OCI-LY1 (cell line): ENCODE data around the gene OR51B5.
"Not testable (repeated sequence)": the region's sequence is repeated elsewhere in the genome, so short reads cannot be mapped to it uniquely, and the experiment has no call there.

Experiments used
- H2AFZ ChIP-seq: fragments of 200-600 bp; sonication (generic), shearing (Covaris generic); 2 replicates; pipeline ENCODE4 v1.6.0; 2014; ENCODE audit warnings: antibody characterized with exemption, mild to moderate bottlenecking, low read length
- H3F3A ChIP-seq: fragments of 200-600 bp; sonication (generic), shearing (Covaris generic); 2 replicates; pipeline ENCODE4 v1.6.0; 2014; ENCODE audit warnings: mild to moderate bottlenecking, antibody characterized with exemption, low read length, moderate library complexity; ENCODE audit not compliant: insufficient read depth
- H3K27ac ChIP-seq: fragments of 200-600 bp; sonication (generic); 2 replicates; pipeline ENCODE4 v1.5.1; 2014; ENCODE audit warnings: low read length, mixed run types, mild to moderate bottlenecking, low read depth; ENCODE audit not compliant: poor library complexity, severe bottlenecking
- H3K27me3 ChIP-seq: fragments of 200-600 bp; sonication (generic); 2 replicates; pipeline ENCODE4 v1.6.0; 2014; ENCODE audit warnings: antibody characterized with exemption, mild to moderate bottlenecking, low read length, moderate library complexity; ENCODE audit not compliant: insufficient read depth
- H3K36me3 ChIP-seq: fragments of 200-600 bp; sonication (generic); 2 replicates; pipeline ENCODE4 v1.6.1; 2014; ENCODE audit warnings: mild to moderate bottlenecking, antibody characterized with exemption, low read length, moderate library complexity, mixed read lengths; ENCODE audit not compliant: insufficient read depth
- H3K4me1 ChIP-seq: fragments of 200-600 bp; sonication (generic); 2 replicates; pipeline ENCODE4 v1.5.1; 2014; ENCODE audit warnings: mild to moderate bottlenecking, low read length, moderate library complexity; ENCODE audit not compliant: insufficient read depth, severe bottlenecking
- H3K4me2 ChIP-seq: fragments of 200-600 bp; sonication (generic), shearing (Covaris generic); 2 replicates; pipeline ENCODE4 v1.6.1; 2014; ENCODE audit warnings: low read length
- H3K4me3 ChIP-seq: fragments of 200-600 bp; sonication (generic); 2 replicates; pipeline ENCODE4 v1.5.1; 2014; ENCODE audit warnings: low read length, low read depth, mild to moderate bottlenecking, mixed read lengths; ENCODE audit not compliant: poor library complexity, severe bottlenecking
- H3K79me2 ChIP-seq: fragments of 200-600 bp; shearing (Covaris generic); 2 replicates; pipeline ENCODE4 v1.6.1; 2016; ENCODE audit warnings: mixed run types, low read length, mixed read lengths; ENCODE audit not compliant: insufficient read depth
- H3K9ac ChIP-seq: fragments of 200-600 bp; sonication (generic), shearing (Covaris generic); 2 replicates; pipeline ENCODE4 v1.6.1; 2014; ENCODE audit warnings: mild to moderate bottlenecking, low read length, mixed read lengths
- H3K9me2 ChIP-seq: fragments of 200-600 bp; sonication (generic), shearing (Covaris generic); 2 replicates; pipeline ENCODE4 v1.6.1; 2014; ENCODE audit warnings: low read depth, mild to moderate bottlenecking, low read length, mixed read lengths
- H3K9me3 ChIP-seq: fragments of 200-600 bp; shearing (Covaris generic); 2 replicates; pipeline ENCODE4 v1.6.1; 2014; ENCODE audit warnings: low read length, mixed read lengths
- H4K20me1 ChIP-seq: fragments of 200-600 bp; sonication (generic), shearing (Covaris generic); 2 replicates; pipeline ENCODE4 v1.6.0; 2016; ENCODE audit warnings: mild to moderate bottlenecking, low read length; ENCODE audit not compliant: insufficient read depth
- EZH2 ChIP-seq: fragments of 200-600 bp; sonication (generic), shearing (Covaris generic); IDR thresholded peaks from 2 replicates; pipeline ENCODE4 v1.8.0; 2017; ENCODE audit warnings: borderline replicate concordance, mixed run types, mild to moderate bottlenecking, antibody characterized with exemption, low read length, moderate library complexity, mixed read lengths
- TF ChIP-seq, protein P1 (sequence below): fragments of 200-600 bp; sonication (generic), shearing (Covaris generic); IDR thresholded peaks from 2 replicates; pipeline ENCODE4 v1.5.1; 2017; ENCODE audit warnings: mild to moderate bottlenecking, antibody characterized with exemption, low read length, moderate library complexity, mixed read lengths

OR51B5 gene

DNA sequence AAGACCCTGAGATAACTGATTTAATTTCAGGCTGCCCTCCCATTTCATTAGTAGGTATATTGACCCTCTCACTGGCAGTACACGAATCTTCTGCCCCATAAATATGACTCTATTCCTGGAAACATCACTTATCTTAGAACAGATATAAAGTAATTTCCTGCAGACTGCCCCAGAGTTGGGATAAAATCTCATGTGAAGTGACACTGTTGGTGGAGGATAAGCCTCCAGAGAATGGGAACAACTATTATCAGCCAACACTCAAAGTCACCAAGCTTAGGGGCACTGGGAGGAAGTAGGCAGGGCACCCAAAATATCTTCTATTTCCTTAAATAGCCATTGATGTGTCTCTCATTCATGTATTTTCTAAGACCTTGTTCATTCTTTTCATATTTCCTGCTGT lies 8.2 kb downstream of the OR51B5 start:
- Histone ChIP-seq H3K4me2 (no peak overlapping the region), H3K4me1 (no peaks in the 10 kb centered on the region), H3K4me3 (no peak overlapping the region), H4K20me1 (no peaks in the 10 kb centered on the region), H3K27ac (no peak overlapping the region), H3K79me2 (no peaks in the 10 kb centered on the region), H3K9me2 (no peaks in the 10 kb centered on the region), H3K9ac (no peak overlapping the region), H3K9me3 (no peaks in the 10 kb centered on the region), H3K36me3 (no peaks in the 10 kb centered on the region), H2AFZ (no peak overlapping the region), H3K27me3 (no peaks in the 10 kb centered on the region), H3F3A (no peaks in the 10 kb centered on the region)
- TF ChIP-seq, protein P1, sequence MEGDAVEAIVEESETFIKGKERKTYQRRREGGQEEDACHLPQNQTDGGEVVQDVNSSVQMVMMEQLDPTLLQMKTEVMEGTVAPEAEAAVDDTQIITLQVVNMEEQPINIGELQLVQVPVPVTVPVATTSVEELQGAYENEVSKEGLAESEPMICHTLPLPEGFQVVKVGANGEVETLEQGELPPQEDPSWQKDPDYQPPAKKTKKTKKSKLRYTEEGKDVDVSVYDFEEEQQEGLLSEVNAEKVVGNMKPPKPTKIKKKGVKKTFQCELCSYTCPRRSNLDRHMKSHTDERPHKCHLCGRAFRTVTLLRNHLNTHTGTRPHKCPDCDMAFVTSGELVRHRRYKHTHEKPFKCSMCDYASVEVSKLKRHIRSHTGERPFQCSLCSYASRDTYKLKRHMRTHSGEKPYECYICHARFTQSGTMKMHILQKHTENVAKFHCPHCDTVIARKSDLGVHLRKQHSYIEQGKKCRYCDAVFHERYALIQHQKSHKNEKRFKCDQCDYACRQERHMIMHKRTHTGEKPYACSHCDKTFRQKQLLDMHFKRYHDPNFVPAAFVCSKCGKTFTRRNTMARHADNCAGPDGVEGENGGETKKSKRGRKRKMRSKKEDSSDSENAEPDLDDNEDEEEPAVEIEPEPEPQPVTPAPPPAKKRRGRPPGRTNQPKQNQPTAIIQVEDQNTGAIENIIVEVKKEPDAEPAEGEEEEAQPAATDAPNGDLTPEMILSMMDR: no peak
- TF ChIP-seq EZH2: no peak

- Histone ChIP-seq H3K36me3 (no peaks in the 10 kb centered on the region), H3K9ac (no peak within 1 kb of the TSS), H3K4me1 (no peaks in the 10 kb centered on the region), H2AFZ (no peak within 1 kb of the TSS), H3K27me3 (no peaks in the 10 kb centered on the region), H3K27ac (no peak within 1 kb of the TSS), H3K9me2 (no peaks in the 10 kb centered on the region), H3K4me2 (no peak within 1 kb of the TSS), H3F3A (no peaks in the 10 kb centered on the region), H3K79me2 (no peaks in the 10 kb centered on the region), H4K20me1 (no peaks in the 10 kb centered on the region), H3K4me3 (no peak within 1 kb of the TSS), H3K9me3 (no peaks in the 10 kb centered on the region)
- TF ChIP-seq, protein P1: no peak
Observed at GRCh38 chr11:5324197-5324596, 19.1 kb downstream of the OR51B5 start, which contains the start of gene OR51B2. TSS of gene OR51B2 (minus strand) at chr11:5324297. CDS start at chr11:5324297, 0 bp downstream.

GRCh38 chr11:5317292-5317691 lies 26.0 kb downstream of the OR51B5 start:
- Histone ChIP-seq H3K27ac (no peak overlapping the region), H3K27me3 (no peaks in the 10 kb centered on the region), H3K9me2 (no peaks in the 10 kb centered on the region), H3K9me3 (no peaks in the 10 kb centered on the region), H3K9ac (no peak overlapping the region), H3K79me2 (no peaks in the 10 kb centered on the region), H3F3A (no peaks in the 10 kb centered on the region), H3K4me1 (no peaks in the 10 kb centered on the region), H3K4me2 (no peak overlapping the region), H3K4me3 (no peak overlapping the region), H4K20me1 (no peaks in the 10 kb centered on the region), H2AFZ (no peak overlapping the region), H3K36me3 (no peaks in the 10 kb centered on the region)
- TF ChIP-seq, protein P1: no peak
- TF ChIP-seq EZH2: no peak

GRCh38 chr11:5313326-5314023 lies 29.8 kb downstream of the OR51B5 start:
- H3K36me3 ChIP-seq, H3K79me2 ChIP-seq, H3K9me2 ChIP-seq, H3K4me2 ChIP-seq, H3K27me3 ChIP-seq, H3K27ac ChIP-seq, H3F3A ChIP-seq, H3K4me3 ChIP-seq, H4K20me1 ChIP-seq, H2AFZ ChIP-seq, H3K9me3 ChIP-seq, H3K4me1 ChIP-seq, H3K9ac ChIP-seq: not testable (repeated sequence)
